Cardiac fibroblast (primary cell): Measurements from ENCODE around the gene WNK2.

Experiments used
- DNase-seq, 2 donors: peaks; one replicate each; pipeline versions ENCODE4 v3.0.0 to v3.0.0-alpha.2; 2010; ENCODE audit warnings: low read depth in 2 of 2
- H3K4me3 ChIP-seq, 2 donors: replicated peaks in 1 of 2; 1 replicate in 1 of 2; 2 replicates in 1 of 2; pipeline ENCODE4 v1.5.1; 2011; ENCODE audit warnings: low read depth in 2 of 2, low read length in 2 of 2, mild to moderate bottlenecking in 2 of 2, moderate library complexity in 1 of 2
- TF ChIP-seq, protein P1 (sequence below): IDR thresholded peaks from one replicate; pipeline ENCODE4 v1.5.1; 2011; ENCODE audit warnings: low read depth, mild to moderate bottlenecking, low read length, inconsistent platforms

Gene WNK2

DNA sequence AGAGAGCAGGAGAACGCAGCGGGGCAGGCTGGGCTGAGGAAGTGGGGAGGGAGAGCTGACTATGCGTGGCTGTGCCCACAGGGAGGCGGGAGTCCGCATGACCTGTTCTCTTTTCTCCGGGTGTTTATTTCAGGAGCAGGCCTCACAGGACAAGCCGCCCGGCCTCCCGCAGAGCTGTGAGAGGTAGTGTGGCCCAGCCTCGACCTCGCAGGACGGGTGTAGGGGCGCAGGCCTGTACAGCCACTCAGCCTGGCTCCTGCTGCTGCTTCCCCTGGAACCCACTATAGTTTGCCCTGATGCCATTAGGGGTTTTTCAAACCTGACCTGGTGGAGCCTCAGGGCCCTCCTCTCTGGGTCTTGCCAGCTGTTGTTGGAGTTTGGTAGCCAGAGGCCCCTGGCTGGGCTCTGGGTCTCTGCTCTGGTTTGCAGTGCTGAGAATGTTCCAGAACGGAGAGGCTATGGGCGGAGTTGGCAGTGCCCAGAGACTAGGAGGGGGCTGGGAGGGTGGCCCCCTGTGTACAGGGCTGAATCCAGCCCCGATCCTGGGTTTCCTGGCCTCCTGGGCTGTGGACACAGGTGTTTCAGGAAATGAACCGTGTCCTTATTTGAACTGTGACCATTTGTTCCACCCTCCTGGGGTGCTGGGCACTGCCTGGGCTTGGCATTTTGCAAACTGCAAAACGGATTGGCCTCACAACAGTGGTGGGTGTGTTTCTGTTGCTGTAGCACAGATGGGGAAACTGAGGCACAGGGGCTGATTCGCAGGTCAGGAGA, 78.8 kb downstream of the WNK2 start:
- TF ChIP-seq, protein P1, sequence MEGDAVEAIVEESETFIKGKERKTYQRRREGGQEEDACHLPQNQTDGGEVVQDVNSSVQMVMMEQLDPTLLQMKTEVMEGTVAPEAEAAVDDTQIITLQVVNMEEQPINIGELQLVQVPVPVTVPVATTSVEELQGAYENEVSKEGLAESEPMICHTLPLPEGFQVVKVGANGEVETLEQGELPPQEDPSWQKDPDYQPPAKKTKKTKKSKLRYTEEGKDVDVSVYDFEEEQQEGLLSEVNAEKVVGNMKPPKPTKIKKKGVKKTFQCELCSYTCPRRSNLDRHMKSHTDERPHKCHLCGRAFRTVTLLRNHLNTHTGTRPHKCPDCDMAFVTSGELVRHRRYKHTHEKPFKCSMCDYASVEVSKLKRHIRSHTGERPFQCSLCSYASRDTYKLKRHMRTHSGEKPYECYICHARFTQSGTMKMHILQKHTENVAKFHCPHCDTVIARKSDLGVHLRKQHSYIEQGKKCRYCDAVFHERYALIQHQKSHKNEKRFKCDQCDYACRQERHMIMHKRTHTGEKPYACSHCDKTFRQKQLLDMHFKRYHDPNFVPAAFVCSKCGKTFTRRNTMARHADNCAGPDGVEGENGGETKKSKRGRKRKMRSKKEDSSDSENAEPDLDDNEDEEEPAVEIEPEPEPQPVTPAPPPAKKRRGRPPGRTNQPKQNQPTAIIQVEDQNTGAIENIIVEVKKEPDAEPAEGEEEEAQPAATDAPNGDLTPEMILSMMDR, result no peak
- no peak for DNase-seq
- H3K4me3 ChIP-seq, result no peak overlapping the region

DNA sequence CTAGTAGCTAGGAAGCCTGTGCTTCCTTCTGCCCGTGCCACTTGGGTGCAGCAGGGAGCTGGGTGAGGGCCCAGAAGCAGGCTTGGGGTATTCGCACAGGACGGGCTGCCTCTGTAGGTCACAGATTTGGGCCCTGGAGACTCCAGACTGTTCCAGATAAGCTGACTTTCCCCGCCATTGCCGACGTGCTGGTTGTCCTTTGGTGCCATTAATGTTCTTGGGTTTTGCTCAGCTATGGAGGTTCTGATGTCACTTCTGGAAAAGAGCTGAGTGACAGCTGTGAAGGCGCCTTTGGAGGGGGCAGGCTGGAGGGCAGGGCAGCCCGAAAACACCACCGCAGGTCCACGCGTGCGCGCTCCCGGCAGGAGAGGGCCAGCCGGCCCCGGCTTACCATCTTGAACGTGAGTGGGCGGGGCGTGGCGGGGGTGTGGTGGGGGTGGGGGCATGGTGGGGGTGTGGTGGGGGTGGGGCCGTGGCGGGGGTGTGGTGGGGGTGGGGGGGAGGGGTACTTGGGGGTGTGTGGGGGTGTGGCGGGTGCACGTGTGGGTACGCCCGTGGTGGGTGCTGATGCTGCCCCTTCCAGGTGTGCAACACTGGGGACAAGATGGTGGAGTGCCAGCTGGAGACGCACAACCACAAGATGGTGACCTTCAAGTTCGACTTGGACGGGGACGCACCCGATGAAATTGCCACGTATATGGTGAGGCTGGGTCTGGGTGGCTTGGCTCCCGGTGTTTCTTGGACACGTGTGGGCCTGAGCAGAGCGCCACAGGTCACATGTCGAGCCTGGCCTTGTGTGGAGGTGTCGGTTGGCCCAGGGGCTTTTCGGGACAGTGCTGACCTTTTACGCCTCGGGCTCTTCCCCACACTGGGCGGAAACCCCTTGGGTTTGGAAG, 79.6 kb downstream of the WNK2 start:
- TF ChIP-seq, protein P1, result no peak
- no peak overlapping the region for H3K4me3 ChIP-seq

DNA sequence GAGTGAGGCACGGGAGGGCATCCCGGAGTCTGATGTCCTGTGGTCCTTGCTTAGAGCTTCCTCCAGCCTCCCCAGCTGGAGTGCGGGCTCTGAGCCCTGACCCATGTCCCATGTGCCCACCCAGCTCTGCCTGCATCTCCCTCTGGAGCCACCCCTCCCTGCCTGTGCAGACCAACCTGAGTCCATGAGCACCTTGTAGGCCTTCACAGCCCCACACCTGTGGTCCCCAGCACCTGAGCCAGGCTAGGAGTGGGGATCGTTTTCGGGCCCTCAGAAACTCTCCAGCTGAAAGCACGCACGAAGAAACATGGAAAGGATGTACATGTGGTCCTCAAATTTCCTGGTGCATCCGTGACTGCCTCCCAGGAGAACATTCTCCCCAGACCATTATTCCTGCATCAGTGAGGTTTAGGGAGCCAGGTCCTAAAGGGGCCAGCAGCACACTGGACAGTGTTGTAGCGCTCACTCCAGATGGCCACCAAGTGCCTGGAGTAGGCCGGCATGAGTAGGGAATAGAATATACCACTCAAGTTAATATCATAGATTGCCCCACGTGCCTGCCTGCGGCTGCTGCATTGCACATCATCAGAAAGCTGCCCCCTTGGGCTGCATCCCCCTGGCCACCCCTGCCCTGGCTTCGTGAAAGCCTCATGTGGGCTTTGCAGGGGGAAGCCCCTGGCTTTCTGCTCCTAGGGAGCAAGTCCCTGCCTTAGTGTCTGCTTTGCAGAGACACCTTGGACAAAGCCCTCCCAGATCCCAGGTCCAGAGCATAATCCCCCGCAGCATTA, 80.6 kb downstream of the WNK2 start:
- no peak for DNase-seq
- no peak overlapping the region for H3K4me3 ChIP-seq
- TF ChIP-seq, protein P1, result no peak

More for the DNA sequence above, 79.6 kb downstream of the WNK2 start:
- no peak for DNase-seq

GRCh38 chr9:93265301-93265971, 81.5 kb downstream of the WNK2 start:
- H3K4me3 ChIP-seq, result no peak overlapping the region
- TF ChIP-seq, protein P1, result no peak
- no peak for DNase-seq

DNA sequence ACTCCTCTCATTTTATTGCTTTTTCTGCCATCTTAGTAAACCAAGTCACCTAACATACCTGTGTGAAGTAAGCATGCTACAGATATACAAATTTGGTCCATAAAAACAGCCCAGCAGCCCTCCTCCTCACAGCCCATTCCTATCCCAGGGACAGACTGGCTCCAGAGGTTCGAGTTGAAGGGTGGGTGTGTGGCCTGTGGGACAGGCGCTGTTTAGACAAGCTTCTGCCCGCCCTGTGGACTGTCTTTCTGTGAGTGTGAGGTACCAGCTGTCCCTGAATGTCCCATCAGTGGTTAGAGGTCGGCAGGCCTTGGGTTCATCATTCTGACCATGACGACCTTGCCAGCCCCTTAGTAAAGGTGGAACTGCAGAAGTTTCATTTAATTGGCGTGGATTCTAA, 82.0 kb downstream of the WNK2 start:
- DNase-seq, result no peak
- no peak overlapping the region for H3K4me3 ChIP-seq
- TF ChIP-seq, protein P1, result no peak

DNA sequence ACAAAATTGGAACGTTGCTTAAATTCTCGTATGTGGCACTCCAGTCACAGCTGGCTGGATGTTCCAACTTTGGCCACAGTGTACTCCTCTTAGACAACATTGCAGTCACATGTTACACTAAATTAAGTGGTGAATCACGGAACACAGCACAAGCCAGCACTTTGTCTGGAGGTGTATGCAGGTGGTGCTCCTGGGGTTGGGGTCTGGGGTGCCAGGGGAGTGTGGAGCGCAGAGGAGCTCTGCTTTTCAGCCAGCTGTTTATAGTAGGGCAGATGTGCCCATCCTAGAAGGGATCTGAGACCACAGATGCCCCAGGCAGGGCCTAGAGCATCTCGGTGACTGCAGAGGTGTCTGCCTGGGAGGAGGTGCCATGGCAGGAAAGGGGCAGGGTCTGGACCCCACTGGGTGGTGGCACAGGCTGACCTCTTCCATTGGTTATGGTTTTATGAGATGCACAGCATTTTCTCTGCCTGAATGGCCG, 82.6 kb downstream of the WNK2 start:
- no peak overlapping the region for H3K4me3 ChIP-seq
- DNase-seq, result no peak
- TF ChIP-seq, protein P1, result no peak
